Uterus (tissue), 2 donors: ENCODE data around the gene FERMT3.

Source experiments
- CTCF ChIP-seq, 4 experiments: fragments of 200-600 bp in 2 of 4; fragments of 450-650 bp in 2 of 4; sonication (generic) in 2 of 4; IDR thresholded peaks; one replicate each; pipeline ENCODE4 v1.5.1; 2016 to 2019; ENCODE audit warnings: antibody characterized with exemption in 4 of 4, mild to moderate bottlenecking in 2 of 4, moderate library complexity in 1 of 4
- POLR2A ChIP-seq, 2 donors: fragments of 450-650 bp; IDR thresholded peaks; one replicate each; pipeline ENCODE4 v1.6.1; 2016; ENCODE audit warnings: antibody characterized with exemption in 2 of 2, mild to moderate bottlenecking in 1 of 2, moderate library complexity in 1 of 2

DNA sequence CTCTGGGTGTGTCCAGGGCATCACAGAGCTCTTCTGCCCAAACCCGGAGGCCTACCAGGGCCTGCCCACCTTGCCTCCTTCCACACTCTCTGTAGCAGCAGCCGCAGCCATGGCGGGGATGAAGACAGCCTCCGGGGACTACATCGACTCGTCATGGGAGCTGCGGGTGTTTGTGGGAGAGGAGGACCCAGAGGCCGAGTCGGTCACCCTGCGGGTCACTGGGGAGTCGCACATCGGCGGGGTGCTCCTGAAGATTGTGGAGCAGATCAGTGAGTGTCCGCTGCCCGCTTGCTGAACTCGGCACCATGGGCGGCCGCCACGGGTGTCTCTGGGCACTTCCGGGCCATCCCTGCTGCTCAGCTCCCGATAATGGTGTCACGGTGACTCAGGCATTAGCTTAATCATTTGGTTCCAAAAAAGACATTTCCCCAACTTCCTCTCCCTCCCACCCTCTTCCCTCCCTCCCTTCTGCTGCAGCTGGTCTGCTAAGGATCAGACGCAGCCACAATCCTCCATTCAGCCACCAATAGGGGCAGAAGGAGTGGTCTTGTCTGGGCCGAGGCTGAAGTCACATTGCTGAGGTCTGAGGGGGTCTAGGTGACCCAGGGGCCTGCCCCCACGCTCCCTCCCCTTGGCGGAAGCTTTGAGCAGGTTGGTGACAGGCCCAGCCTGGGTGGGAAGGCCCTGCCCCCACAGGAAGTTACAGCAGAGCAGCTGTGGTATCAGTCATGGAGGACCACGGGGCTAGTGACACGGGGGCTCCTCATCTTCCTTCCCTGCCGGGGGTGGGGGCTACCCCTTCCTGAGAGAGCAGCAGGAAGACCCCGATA lies 950 bp downstream of the FERMT3 start:
- TF ChIP-seq CTCF (IDR thresholded peaks at IDR 0.05) (no peak), POLR2A (IDR thresholded peaks at IDR 0.05) (no peak)
